ENCODE results near the gene COL18A1. TPM values are rescaled to one million over a fixed set of nuclear protein-coding genes. Genes with fewer than 3 reads are reported as not detected.

COL18A1 gene
- total RNA-seq, 3 donors from 2014 or later (not counting 1 experiment from before 2014, with no cell fraction given): 12.3 to 22.3 (median 12.7) TPM

DNA sequence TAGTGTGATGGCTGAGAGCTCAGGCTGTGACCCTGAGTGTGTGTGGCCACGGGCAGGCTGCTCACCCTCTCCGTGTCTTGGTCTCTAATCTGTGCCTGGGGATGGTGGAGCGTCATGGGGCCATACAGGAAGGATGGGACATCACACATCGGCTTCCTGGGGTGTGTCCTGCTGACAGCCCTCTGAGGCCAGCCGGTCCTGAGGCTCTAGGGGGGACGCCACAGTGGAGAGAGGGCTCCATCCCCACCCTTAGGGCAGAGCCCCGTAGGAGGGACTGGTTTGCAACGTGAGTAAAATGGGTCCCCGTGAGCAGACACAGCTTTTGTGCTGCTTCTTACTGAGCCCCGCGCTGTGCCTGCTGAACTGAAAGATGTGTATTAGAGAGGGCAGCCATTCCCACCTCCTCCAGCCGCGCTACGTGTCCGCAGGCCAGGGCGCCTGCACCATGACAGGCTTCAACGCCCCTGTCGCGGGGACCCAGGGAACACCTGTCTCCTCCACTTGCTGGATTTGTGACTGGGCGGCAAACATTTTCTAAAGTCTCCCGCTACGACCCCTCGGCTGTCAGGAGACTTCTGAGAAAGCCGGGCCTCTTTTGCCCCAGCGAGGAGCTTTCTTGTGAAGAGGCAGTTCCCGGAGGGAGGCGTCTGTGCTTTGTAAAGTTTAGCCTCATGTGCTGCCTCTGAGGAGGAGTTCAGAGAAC, 8.1 kb downstream of the COL18A1 start:
- no peak overlapping the region for H3K4me3 Mint-ChIP-seq
- H3K4me3 ChIP-seq (ENCODE audit: low read length): no peak overlapping the region
- no peak for ATAC-seq
- H3K27me3 ChIP-seq (ENCODE audit: control insufficient read depth, insufficient read depth, low read length): no peaks in the 10 kb centered on the region
- no peaks in the 10 kb centered on the region for H3K4me1 ChIP-seq (ENCODE audit: control insufficient read depth, insufficient read depth, low read length)
- no peaks in the 10 kb centered on the region for H3K36me3 ChIP-seq (ENCODE audit: control insufficient read depth, insufficient read depth, low read length)
- H3K9me3 ChIP-seq (ENCODE audit: control insufficient read depth, insufficient read depth, low read length): no peaks in the 10 kb centered on the region
- no peaks in the 10 kb centered on the region for H3K4me1 Mint-ChIP-seq
- WGBS (ENCODE audit: insufficient coverage): 77% methylated on average over 27 of the region's 27 CpGs
- no peaks in the 10 kb centered on the region for H3K9me3 Mint-ChIP-seq
- intact Hi-C loops (cut with micrococcal nuclease): no loop called here
- no peak overlapping the region for H3K27ac Mint-ChIP-seq
- TF ChIP-seq, protein P1, sequence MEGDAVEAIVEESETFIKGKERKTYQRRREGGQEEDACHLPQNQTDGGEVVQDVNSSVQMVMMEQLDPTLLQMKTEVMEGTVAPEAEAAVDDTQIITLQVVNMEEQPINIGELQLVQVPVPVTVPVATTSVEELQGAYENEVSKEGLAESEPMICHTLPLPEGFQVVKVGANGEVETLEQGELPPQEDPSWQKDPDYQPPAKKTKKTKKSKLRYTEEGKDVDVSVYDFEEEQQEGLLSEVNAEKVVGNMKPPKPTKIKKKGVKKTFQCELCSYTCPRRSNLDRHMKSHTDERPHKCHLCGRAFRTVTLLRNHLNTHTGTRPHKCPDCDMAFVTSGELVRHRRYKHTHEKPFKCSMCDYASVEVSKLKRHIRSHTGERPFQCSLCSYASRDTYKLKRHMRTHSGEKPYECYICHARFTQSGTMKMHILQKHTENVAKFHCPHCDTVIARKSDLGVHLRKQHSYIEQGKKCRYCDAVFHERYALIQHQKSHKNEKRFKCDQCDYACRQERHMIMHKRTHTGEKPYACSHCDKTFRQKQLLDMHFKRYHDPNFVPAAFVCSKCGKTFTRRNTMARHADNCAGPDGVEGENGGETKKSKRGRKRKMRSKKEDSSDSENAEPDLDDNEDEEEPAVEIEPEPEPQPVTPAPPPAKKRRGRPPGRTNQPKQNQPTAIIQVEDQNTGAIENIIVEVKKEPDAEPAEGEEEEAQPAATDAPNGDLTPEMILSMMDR (IDR thresholded peaks at IDR 0.05): no peak
- peaks cover 4 to 5% of the 10 kb centered on the region in 2 donors for H3K27me3 Mint-ChIP-seq (ENCODE audit: low read depth in 2 of 2)
- no peaks in the 10 kb centered on the region for H3K36me3 Mint-ChIP-seq
- DNase-seq: no peak
- H3K27ac ChIP-seq (ENCODE audit: low read length): no peak overlapping the region

DNA sequence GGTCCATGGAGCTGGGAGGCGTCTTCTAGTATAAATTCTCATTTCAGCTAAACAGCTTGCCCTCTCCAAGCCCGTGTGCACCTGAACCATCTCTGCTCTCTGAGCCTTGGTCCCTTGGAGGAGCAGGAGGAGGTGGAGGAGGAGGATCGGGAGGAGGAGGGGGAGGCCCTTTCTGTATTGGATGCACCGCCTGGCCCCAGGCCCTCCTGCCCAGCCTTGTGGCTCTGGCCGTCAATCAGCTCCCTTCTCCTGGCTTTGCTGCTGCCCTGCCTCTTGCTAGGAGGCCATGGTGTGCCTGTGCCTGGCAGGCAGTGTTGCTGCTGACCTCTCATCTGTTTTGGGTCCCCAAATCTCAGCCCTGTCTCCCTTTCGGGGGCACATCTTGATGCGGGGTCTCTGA, 9.0 kb downstream of the COL18A1 start:
- H3K9me3 ChIP-seq (ENCODE audit: control insufficient read depth, insufficient read depth, low read length): no peaks in the 10 kb centered on the region
- no peak overlapping the region for H3K4me3 ChIP-seq (ENCODE audit: low read length)
- H3K27me3 ChIP-seq (ENCODE audit: control insufficient read depth, insufficient read depth, low read length): no peaks in the 10 kb centered on the region
- Mint-ChIP-seq H3K9me3 (no peaks in the 10 kb centered on the region), H3K27ac (no peak overlapping the region), H3K27me3 (ENCODE audit: low read depth in 2 of 2) (no peaks in the 10 kb centered on the region), H3K36me3 (no peaks in the 10 kb centered on the region), H3K4me1 (no peaks in the 10 kb centered on the region), H3K4me3 (no peak overlapping the region)
- 86% methylated on average over 6 of the region's 7 CpGs for WGBS (ENCODE audit: insufficient coverage)
- no peaks in the 10 kb centered on the region for H3K4me1 ChIP-seq (ENCODE audit: control insufficient read depth, insufficient read depth, low read length)
- no peaks in the 10 kb centered on the region for H3K36me3 ChIP-seq (ENCODE audit: control insufficient read depth, insufficient read depth, low read length)
- DNase-seq: no peak
- no peak overlapping the region for H3K27ac ChIP-seq (ENCODE audit: low read length)
- intact Hi-C loops (cut with micrococcal nuclease): no loop called here
- TF ChIP-seq, protein P1 (IDR thresholded peaks at IDR 0.05): no peak
- ATAC-seq: no peak

DNA sequence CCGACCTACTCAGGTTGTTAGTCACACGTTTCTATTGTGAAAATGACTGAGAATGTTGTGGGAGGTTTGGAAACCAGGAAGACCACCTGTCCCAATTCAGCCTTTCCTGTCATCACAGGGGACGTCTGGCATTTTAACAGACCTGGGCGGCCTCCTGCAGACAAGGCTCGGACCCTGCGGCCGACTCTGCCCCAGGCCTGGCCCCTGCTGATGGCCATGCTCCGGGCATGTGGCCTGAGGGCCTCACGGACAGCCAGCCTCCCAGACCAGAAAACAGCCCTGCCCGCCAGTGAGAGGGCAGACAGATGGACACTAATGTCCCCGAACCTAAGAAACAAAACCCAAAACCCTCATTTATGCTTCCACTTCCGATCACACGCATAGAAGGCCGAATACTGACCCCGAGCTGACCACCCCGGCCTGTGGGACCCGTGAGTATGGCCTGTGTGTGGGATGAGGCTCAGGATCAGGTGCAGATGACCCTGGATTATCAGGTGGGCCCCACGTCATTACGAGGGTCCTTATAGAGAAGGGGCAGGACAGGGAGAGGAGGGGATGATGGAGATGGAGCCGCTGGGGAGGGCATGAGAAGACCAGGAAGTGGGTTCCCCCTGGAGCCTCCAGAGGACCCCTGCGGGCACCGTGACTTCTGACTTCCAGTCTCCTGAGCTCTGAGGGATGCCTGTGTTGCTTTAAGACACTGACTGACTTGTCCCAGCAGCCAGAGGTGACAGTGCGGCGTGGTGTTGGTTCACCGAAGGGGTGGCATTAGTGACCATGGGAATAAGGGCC, 9.6 kb downstream of the COL18A1 start:
- Mint-ChIP-seq H3K4me3 (no peak overlapping the region), H3K4me1 (no peaks in the 10 kb centered on the region), H3K27ac (no peak overlapping the region), H3K36me3 (no peaks in the 10 kb centered on the region), H3K9me3 (no peaks in the 10 kb centered on the region), H3K27me3 (ENCODE audit: low read depth in 2 of 2) (no peaks in the 10 kb centered on the region)
- intact Hi-C loops (cut with micrococcal nuclease): no loop called here
- Histone ChIP-seq H3K27me3 (ENCODE audit: control insufficient read depth, insufficient read depth, low read length) (no peaks in the 10 kb centered on the region), H3K4me1 (ENCODE audit: control insufficient read depth, insufficient read depth, low read length) (no peaks in the 10 kb centered on the region), H3K27ac (ENCODE audit: low read length) (no peak overlapping the region), H3K4me3 (ENCODE audit: low read length) (no peak overlapping the region), H3K36me3 (ENCODE audit: control insufficient read depth, insufficient read depth, low read length) (no peaks in the 10 kb centered on the region), H3K9me3 (ENCODE audit: control insufficient read depth, insufficient read depth, low read length) (no peaks in the 10 kb centered on the region)
- DNase-seq: no peak
- ATAC-seq: no peak
- TF ChIP-seq, protein P1 (IDR thresholded peaks at IDR 0.05): no peak
- 91% methylated on average over 23 of the region's 25 CpGs for WGBS (ENCODE audit: insufficient coverage)
